ENCODE data around the gene ADARB2.

DNA sequence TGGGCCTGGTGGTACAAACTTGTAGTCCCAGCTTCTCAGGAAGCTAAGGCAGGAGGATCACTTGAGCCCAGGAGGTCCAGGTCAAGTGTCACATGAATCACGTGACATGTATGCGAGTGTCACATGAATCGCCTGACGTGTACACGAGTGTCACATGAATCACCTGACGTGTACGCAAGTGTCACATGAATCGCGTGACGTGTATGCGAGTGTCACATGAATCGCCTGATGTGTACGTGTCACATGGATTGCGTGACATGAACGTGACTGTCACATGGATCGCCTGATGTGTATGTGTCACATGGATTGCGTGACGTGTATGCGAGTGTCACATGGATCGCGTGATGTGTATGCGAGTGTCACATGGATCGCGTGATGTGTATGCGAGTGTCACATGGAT lies 9.5 kb upstream of the ADARB2 start:
- TF ChIP-seq POLR2A (IDR thresholded peaks at IDR 0.05; ENCODE audit: low read depth, low read length) (no peak), POLR2AphosphoS5 (IDR thresholded peaks at IDR 0.05; ENCODE audit: low read depth, low read length) (no peak)
